22Rv1 (cell line): Measurements from ENCODE around the gene IFITM1.
"Not testable (repeated sequence)": the region's sequence is repeated elsewhere in the genome, so short reads cannot be mapped to it uniquely, and the experiment has no call there.

Experiments used
- ZFX ChIP-seq: fragments of 450-650 bp; IDR thresholded peaks from 2 replicates; pipeline ENCODE4 v1.6.1; 2017; ENCODE audit warnings: antibody characterized with exemption, borderline replicate concordance
- TF ChIP-seq, protein P1 (sequence below): fragments of 450-650 bp; IDR thresholded peaks from 2 replicates; pipeline ENCODE4 v1.5.1; 2017; ENCODE audit warnings: mild to moderate bottlenecking

DNA sequence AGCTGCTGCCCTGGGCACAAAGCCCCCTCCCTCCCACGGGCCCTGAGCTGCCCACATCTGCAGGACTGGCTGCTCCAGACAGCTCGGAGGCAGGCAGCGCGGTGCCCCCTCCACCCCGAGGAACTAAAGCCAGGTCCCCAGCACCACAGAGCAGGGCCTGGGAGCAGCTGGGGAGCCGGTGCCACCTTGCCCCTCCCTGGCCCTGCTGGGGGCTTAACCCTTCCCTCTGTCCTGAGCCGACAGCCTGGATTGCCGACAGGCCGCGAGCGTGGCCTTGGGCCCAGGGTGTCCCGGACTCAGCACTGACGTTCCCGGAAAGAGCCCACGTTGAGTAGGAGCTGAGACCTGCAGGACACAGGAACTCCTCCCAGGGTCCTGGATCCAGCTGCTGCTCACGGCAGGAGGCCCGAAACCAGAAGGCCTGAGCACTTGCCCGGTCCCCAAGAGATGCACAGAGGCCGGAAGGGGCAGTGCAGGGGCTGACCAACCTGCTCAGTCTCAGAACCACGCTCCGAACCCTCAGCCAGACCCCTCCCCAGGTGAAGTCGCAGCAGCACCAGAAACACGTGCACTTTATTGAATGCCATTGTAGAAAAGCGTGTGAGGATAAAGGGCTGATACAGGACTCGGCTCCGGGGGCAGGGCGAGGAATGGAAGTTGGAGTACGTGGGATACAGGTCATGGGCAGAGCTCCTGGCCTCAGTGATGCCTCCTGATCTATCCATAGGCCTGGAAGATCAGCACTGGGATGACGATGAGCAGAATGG lies 5.5 kb downstream of the IFITM1 start:
- TF ChIP-seq, protein P1, sequence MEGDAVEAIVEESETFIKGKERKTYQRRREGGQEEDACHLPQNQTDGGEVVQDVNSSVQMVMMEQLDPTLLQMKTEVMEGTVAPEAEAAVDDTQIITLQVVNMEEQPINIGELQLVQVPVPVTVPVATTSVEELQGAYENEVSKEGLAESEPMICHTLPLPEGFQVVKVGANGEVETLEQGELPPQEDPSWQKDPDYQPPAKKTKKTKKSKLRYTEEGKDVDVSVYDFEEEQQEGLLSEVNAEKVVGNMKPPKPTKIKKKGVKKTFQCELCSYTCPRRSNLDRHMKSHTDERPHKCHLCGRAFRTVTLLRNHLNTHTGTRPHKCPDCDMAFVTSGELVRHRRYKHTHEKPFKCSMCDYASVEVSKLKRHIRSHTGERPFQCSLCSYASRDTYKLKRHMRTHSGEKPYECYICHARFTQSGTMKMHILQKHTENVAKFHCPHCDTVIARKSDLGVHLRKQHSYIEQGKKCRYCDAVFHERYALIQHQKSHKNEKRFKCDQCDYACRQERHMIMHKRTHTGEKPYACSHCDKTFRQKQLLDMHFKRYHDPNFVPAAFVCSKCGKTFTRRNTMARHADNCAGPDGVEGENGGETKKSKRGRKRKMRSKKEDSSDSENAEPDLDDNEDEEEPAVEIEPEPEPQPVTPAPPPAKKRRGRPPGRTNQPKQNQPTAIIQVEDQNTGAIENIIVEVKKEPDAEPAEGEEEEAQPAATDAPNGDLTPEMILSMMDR: not testable (repeated sequence)
- not testable (repeated sequence) for TF ChIP-seq ZFX
